D721Med (cell line): ENCODE data around the gene DNPEP.

Source experiments
- DNase-seq: peaks from one replicate; pipeline ENCODE4 v3.0.0; 2011; ENCODE audit warnings: low spot score; ENCODE audit not compliant: insufficient read length
- FAIRE-seq: peaks from 2 replicates; lab custom pipeline; 2011; peaks lifted over from hg19 to GRCh38; lab: Jason Lieb, UNC
- CTCF ChIP-seq: IDR thresholded peaks from 2 replicates; pipeline ENCODE4 v1.5.1; 2012; ENCODE audit warnings: mild to moderate bottlenecking, control low read depth; ENCODE audit not compliant: insufficient read depth; ENCODE audit errors: missing control alignments

The DNPEP gene

GRCh38 chr2:219425238-219426067 is 37.7 kb upstream of the DNPEP start:
- no peak for TF ChIP-seq CTCF
- DNase-seq (no peak), FAIRE-seq (no peak)

GRCh38 chr2:219423652-219424377 is 36.1 kb upstream of the DNPEP start:
- TF ChIP-seq CTCF = no peak
- DNase-seq = no peak
- no peak for FAIRE-seq

- no peak for DNase-seq
- no peak for FAIRE-seq
- no peak for TF ChIP-seq CTCF
These were observed 35.3 kb upstream of the DNPEP start for GRCh38 chr2:219422952-219423534.

GRCh38 chr2:219421323-219421722 is 33.6 kb upstream of the DNPEP start:
- no peak for TF ChIP-seq CTCF
- FAIRE-seq = no peak

GRCh38 chr2:219420687-219421086 is 33.0 kb upstream of the DNPEP start:
- no peak for TF ChIP-seq CTCF
- no peak for DNase-seq
- no peak for FAIRE-seq

More at GRCh38 chr2:219421323-219421722, 33.6 kb upstream of the DNPEP start:
- no peak for DNase-seq

- TF ChIP-seq CTCF = no peak
- DNase-seq (no peak), FAIRE-seq (no peak)
These were observed 31.9 kb upstream of the DNPEP start for GRCh38 chr2:219419331-219420197.
